GM18868 (cell line): Measurements from ENCODE around the gene PEAK3.

Source experiments
- ATAC-seq: cut with Tn5 transposase; IDR thresholded peaks from one replicate; pipeline ENCODE4 v1.9.1; 2021; ENCODE audit warnings: mild to moderate bottlenecking, moderate library complexity; ENCODE audit not compliant: unreplicated experiment

Gene PEAK3

GRCh38 chr19:2227415-2228156 is 54.4 kb downstream of the PEAK3 start:
- ATAC-seq, result no peak

GRCh38 chr19:2226840-2227360 is 55.1 kb downstream of the PEAK3 start:
- ATAC-seq, result no peak

DNA sequence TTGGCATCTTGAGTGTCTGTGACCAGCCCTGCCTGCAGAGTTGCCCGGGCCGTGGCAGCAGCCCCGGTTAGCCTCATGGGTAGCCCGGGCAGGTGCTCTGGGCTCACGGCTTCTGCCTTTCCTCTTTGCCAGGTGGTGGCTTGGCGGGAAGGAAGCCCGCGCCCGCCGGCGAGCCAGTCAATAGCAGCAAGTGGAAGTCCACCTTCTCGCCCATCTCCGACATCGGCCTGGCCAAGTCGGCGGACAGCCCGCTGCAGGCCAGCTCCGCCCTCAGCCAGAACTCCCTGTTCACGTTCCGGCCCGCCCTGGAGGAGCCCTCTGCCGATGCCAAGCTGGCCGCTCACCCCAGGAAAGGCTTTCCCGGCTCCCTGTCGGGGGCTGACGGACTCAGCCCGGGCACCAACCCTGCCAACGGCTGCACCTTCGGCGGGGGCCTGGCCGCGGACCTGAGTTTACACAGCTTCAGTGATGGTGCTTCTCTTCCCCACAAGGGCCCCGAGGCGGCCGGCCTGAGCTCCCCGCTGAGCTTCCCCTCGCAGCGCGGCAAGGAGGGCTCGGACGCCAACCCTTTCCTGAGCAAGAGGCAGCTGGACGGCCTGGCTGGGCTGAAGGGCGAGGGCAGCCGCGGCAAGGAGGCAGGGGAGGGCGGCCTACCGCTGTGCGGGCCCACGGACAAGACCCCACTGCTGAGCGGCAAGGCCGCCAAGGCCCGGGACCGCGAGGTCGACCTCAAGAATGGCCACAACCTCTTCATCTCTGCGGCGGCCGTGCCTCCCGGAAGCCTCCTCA is 55.7 kb downstream of the PEAK3 start:
- ATAC-seq, result no peak

DNA sequence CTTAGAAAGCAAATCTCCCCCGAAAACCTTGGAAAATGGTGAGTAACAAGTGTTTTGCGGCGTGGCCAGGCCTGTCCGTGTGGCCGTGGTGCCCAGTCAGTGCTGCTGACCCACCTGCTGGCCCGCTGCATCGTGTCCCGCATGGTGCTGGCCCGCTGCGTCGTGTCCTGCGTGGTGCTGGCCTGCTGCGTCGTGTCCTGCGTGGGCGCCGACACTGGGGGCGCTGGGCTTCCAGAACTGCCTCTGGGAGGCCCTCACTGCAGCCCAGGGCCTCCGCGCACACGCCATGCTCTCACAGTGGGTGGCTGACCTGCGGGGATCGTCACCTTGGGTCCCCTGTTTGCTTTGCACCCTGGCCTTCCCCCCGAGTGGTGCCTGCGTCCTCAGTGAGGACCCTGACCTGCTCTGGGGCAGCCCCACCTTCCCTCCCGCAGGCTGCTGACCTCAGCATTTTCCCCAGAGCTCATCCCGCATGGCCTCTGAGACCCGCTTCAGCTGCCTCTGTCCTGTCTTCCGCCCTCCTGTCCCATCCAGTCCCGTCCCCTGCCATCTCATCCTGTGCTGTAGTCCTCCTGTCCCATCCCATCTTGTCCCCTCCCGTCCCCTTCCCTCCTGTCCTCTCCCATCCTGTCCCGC is 56.4 kb downstream of the PEAK3 start:
- ATAC-seq, result no peak

- ATAC-seq, result no peak
Observed at GRCh38 chr19:2224754-2225349, 57.1 kb downstream of the PEAK3 start.
